HG02763 (cell line): ENCODE data around the gene OSBPL1A.
"Not testable (repeated sequence)": the region's sequence is repeated elsewhere in the genome, so short reads cannot be mapped to it uniquely, and the experiment has no call there.

ENCODE experiments used
- ATAC-seq: cut with Tn5 transposase; IDR thresholded peaks from one replicate; pipeline ENCODE4 v1.9.1; 2021; ENCODE audit warnings: mild to moderate bottlenecking, moderate library complexity; ENCODE audit not compliant: unreplicated experiment

Gene OSBPL1A

GRCh38 chr18:24189664-24190346, 207.8 kb downstream of the OSBPL1A start:
- no peak for ATAC-seq

GRCh38 chr18:24189007-24189528, 208.6 kb downstream of the OSBPL1A start:
- ATAC-seq, result peak; percentile 69

- ATAC-seq, result no peak
Observed at GRCh38 chr18:24188120-24188519, 209.5 kb downstream of the OSBPL1A start.

- no peak for ATAC-seq
Observed at GRCh38 chr18:24187689-24188088, 209.9 kb downstream of the OSBPL1A start.

GRCh38 chr18:24187049-24187448, 210.6 kb downstream of the OSBPL1A start:
- ATAC-seq, result peak; percentile 40

- ATAC-seq, result no peak
Observed at GRCh38 chr18:24185805-24186204, 211.8 kb downstream of the OSBPL1A start.

GRCh38 chr18:24181806-24182205, 215.8 kb downstream of the OSBPL1A start:
- ATAC-seq, result no peak

- no peak for ATAC-seq
Observed at GRCh38 chr18:24180048-24180447, 217.6 kb downstream of the OSBPL1A start.

- ATAC-seq, result no peak
Observed at GRCh38 chr18:24177499-24178133, 220.0 kb downstream of the OSBPL1A start.

GRCh38 chr18:24176727-24177416, 220.8 kb downstream of the OSBPL1A start:
- ATAC-seq, result peak; percentile 81

- ATAC-seq, result no peak
Observed at GRCh38 chr18:24173997-24174396, 223.6 kb downstream of the OSBPL1A start.

- no peak for ATAC-seq
Observed at GRCh38 chr18:24170360-24170759, 227.3 kb downstream of the OSBPL1A start.

GRCh38 chr18:24168496-24168895, 229.1 kb downstream of the OSBPL1A start:
- ATAC-seq, result no peak

GRCh38 chr18:24161304-24161703, 236.3 kb downstream of the OSBPL1A start:
- no peak for ATAC-seq

- no peak for ATAC-seq
Observed at GRCh38 chr18:24160086-24160485, 237.5 kb downstream of the OSBPL1A start.

GRCh38 chr18:24157855-24158254, 239.8 kb downstream of the OSBPL1A start:
- ATAC-seq, result no peak

- ATAC-seq, result no peak
Observed at GRCh38 chr18:24153397-24153796, 244.2 kb downstream of the OSBPL1A start.

GRCh38 chr18:24149591-24149990, 248.0 kb downstream of the OSBPL1A start:
- ATAC-seq, result not testable (repeated sequence)

- ATAC-seq, result no peak
Observed at GRCh38 chr18:24142376-24142775, 255.2 kb downstream of the OSBPL1A start.

- no peak for ATAC-seq
Observed at GRCh38 chr18:24140697-24141096, 256.9 kb downstream of the OSBPL1A start.

GRCh38 chr18:24138789-24139616, 258.6 kb downstream of the OSBPL1A start, which contains the start of gene CABYR:
Gene CABYR (plus strand): TSS chr18:24139062. CDS start chr18:24143115, 4,053 bp downstream.
- ATAC-seq, result peak; percentile 87
